HG02610 (cell line): ENCODE measurements around the gene SETD1A.
"Not testable (repeated sequence)": the region's sequence is repeated elsewhere in the genome, so short reads cannot be mapped to it uniquely, and the experiment has no call there.

ENCODE experiments used
- ATAC-seq: cut with Tn5 transposase; IDR thresholded peaks from one replicate; pipeline ENCODE4 v1.9.1; 2021; ENCODE audit warnings: mild to moderate bottlenecking, moderate library complexity; ENCODE audit not compliant: unreplicated experiment

The SETD1A gene

DNA sequence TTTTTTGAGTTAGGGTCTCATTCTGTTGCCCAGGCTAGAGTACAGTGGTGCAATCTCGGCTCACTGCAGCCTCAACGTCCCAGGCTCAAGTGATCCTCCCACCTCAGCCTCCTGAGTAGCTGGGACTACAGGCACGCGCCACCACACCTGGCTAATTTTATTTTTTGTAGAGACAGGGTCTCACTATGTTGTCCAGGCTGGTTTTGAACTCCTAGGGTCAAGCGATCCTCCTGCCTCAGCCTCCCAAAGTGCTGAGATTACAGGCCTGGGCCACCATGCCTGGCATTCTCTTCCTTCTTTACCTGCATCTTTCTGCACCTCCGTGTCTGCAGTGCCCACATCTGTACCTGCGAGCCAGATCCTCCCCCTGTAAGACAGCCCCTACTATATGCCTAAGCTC, 54.3 kb downstream of the SETD1A start:
- not testable (repeated sequence) for ATAC-seq

DNA sequence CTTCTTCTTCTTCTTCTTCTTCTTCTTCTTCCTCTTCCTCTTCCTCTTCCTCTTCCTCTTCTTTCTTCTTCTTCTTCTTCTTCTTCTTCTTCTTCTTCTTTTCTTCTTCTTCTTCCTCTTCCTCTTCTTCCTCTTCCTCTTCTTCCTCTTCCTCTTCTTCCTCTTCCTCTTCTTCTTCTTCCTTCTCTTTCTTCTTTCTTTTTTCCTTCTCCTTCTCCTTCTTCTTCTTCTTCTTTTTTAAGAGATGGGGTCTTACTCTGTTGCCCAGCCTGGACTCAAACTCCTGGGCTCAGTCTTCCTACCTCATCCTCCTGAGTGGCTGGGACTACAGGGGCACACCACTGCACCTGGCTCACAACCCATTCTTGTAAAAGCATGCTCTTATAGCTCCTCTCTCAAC, 55.7 kb downstream of the SETD1A start:
- ATAC-seq = not testable (repeated sequence)

DNA sequence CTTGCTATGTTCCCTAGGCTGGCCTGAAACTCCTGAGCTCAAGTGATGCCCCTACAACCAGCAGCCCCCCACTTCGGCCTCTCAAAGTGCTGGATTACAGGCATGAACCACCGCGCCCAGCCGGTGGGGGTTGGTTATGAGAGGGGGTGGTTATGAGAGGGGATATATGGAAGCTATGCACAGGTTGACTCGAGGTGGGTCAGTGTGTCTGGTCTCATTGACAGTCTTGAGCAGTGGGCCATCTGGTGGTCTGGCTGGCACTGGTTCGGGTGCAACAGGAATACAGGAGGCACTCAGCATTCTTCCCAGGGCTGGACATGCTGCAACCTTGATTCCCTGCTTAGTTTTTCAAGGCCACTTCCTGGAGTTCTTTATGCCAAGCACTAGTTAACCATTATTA, 58.5 kb downstream of the SETD1A start:
- no peak for ATAC-seq

DNA sequence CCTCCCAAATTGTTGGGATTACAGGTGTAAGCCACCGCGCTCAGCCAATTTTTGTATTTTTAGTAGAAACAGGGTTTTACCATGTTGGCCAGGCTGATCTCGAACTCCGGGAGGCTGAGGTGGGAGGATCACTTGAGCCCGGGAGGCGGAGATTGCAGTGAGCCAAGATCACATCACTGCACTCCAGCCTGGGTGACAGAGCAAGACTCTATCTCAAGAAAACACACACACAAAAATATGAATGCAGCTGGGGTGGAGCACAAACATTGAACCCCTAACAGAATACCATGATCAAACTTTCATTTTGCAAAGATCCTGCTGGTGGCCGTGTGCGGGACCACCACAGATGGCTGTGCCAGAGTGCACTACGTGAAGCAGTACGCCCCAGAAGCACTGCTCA, 60.2 kb downstream of the SETD1A start:
- not testable (repeated sequence) for ATAC-seq

DNA sequence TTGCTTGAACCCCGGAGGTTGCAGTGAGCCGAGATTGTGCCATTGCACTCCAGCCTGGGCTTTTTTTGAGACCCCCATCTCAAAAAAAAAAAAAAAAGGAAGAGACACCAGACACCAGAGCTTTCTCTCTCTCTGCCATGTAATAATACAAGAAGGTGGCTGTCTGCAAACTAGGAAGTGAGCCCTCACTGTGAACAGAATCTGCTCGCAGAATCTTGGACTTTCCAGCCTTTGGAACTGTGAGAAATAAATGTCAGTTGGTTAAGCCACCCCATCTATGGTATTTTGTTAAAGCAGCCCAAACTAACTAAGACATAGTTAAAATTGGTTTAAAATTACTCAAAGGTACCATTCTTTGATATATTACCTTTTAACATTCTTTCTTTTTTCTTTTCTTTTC, 63.0 kb downstream of the SETD1A start:
- ATAC-seq = no peak

DNA sequence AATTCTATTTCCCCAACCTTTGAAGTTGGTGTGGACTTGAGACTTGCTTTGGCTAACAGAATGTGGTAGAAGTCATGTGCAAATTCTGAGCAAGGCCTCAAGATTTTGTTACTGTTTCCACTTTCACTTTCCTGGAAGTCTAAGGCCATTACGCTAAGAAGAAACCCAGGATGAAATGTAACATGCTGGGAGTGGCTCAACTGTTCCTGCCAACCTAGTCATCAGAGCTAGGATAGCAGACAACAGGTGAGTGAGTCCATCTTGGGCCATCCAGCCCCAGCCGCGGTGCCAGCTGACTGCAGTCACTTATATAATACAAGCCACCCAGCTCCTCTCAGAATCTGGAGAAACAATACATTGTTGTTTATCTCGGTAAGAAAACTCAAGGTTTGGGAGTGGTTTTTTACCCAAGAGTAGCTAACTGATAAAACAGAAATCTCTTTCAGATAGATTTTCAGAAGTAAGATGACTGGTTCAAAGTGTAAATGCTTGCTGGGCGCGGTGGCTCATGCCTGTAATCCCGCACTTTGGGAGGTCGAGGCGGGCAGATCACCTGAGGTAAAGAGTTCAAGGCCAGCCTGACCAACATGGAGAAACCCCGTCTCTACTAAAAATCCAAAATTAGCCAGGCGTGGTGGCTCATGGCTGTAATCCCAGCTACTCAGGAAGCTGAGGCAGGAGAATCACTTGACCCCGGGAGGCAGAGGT, 65.1 kb downstream of the SETD1A start:
- ATAC-seq = no peak

DNA sequence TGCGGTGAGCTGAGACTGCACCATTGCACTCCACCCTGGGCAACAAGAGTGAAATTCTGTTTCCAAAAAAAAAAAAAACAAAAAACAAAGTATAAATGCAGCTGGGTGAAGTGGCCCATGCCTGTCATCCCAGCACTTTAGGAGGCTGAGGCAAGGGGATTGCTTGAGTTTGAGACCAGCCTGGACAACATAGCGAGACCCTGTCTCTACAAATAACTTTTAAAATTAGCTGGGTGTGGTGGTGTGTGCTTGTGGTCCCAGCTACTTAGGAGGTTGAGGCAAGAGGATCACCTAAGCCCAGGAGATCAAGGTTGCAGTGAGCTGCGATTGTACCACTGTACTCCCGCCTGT, 65.7 kb downstream of the SETD1A start:
- ATAC-seq = no peak

DNA sequence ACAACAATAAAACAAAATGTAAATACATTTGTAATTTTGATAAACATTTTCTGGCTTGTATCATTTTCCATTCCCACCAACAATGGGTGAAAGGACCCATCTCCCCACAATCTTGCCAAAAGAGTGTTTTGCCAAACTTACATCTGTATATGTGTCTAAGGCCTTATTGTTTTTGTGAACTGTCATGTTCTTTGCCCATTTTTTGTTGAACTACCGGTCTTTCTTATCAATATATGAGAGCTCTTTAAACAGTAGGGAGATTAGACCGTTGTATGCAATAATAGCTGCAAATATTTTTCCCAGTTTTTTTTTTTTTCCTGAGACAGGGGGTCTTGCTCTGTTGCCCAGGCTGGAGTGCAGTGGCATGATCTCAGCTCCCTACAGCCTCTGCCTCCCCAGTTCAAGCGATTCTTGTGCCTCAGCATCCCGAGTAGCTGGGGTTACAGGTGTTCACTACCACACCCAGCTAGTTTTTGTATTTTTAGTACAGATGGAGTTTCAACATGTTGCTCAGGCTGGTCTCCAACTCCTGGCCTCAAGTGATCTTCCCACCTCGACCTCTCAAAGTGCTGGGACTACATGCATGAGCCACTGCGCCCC, 66.2 kb downstream of the SETD1A start:
- ATAC-seq = no peak

DNA sequence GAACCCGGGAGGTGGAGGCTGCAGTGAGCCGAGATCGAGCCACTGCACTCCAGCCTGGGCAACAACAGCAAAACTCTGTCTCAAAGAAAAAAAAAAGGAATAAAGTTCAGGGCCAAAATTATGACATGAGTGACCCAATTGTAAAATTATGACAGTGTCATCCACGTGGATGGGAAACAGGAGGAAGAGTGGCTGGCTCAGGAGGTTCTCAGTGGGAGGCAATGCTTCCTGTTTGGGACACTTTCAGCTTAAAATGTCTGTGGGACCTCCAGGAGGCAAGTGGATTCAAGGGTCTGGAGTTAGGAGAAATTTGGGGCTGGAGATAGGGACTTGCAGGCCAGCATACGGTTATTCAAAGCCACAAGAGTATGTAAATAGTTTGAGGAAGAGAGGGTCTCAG, 67.8 kb downstream of the SETD1A start:
- no peak for ATAC-seq

DNA sequence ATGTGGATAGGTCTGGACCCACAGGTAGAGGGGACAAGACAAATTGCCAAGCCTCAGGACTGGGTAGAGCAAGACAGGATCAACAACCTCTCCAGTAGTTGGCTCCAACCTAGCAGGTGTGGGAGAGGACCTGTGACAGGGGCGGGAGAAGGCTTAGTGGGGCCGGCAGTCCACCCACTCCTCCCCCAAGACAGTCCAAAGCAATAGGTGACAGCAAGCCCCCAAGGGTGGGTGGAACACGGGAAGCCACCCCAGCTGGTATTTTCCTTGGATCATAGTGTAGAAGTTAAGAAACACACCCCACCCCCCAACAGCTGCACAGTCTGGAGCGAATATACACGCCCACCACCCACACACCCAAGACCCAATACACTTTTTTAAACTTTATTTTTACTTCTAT, 71.7 kb downstream of the SETD1A start:
- ATAC-seq = no peak

DNA sequence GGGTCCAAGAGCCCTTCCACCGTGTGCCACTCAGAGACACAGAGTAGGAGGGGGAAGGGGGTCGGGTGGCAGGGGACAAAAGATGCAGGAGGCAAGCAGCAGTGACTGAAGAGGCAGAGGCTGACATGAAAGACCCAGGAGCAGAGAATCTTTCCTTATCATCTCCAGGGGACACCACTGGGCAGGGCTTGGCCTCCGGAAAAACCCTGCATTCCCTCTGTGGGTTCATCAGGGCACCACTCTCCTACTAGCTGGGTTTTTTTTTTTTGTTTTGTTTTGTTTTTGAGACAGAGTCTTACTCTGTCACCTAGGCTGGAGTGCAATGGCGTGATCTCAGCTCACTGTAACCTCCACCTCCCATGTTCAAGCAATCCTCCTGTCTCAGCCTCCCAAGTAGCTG, 73.7 kb downstream of the SETD1A start:
- no peak for ATAC-seq

DNA sequence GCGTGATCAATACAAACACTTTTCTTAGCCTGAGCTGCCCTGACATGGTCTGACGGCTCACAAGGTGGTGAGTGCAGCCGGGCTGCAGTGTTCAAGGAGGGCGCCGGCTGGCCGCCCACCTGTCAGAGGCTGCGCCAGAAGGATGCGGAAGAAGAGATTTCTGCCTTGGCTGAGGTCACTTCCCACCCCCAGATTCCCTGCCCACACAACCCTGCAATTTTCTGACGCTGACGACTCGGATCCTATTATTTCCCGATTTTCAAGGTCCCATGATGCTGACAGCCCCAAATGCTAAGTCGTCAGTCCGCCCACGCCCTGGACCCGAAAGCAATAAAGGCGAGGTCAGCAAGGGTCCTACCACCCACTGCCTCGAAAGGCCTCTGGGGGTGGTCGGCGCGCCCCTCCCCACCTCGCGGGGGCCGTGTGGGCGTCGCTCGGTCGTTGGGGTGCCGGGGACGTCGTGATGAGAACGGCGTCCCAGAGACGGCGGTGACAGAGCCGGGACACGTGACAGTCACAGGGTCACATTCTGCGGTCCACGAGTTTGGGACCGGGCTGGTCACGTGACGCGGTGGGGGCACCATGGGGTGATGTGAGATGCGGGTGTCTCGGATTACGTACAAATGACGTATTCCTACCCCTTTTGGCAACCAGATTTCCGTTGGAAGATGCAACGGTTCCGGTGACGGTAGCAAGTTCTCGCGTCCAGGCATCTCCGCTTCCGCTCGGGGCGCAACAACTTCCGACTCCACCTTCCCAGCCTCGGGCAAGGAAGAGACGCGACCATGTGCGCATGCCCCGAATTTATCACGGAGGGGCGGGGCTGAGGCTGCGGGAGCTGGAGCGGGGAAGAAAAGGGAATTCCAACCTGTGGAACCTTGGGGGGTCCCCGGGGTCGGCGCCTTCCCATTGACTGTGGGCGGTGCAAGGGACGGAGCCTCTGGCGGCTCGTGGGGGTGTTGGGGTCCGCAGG, 75.5 kb downstream of the SETD1A start, which contains the start of gene STX4:
STX4 (plus strand) TSS at position 823 of the 973 bp plus-strand sequence. CDS start 248 bp downstream, outside the sequence.
- ATAC-seq = peak; percentile 71

DNA sequence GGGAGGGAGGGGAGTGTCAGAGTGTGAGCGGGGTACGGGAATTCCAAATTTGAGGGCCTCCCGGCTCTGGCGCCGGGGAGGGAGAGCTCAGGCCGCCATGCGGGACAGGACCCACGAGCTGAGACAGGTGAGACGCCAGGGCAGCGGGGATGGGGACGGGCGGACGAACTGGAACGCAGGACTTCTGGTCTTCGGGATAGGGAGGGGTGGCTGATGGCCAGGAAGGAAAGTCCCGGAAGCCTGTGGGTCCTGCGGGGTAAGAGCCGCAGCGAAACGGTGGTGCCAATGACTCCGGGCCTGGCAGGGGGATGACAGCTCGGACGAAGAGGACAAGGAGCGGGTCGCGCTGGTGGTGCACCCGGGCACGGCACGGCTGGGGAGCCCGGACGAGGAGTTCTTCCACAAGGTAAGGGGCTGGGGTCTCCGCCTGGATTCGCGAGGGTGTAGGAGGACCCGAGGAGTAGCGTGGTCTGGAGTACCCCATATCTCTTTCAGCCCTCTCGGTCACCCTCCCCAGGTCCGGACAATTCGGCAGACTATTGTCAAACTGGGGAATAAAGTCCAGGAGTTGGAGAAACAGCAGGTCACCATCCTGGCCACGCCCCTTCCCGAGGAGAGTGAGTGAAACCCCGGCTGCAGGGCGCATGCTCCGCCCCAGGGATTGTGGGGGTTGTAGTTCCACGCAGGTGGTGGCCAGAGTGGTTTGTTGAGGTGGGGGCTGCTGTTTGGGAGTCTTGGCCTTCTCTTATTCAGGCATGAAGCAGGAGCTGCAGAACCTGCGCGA, 76.3 kb downstream of the SETD1A start:
- peak; percentile 42 for ATAC-seq
